ENCODE results near the gene NBAS. TPM values are rescaled to one million over a fixed set of nuclear protein-coding genes. Genes with fewer than 3 reads are reported as not detected.

NBAS gene
- total and polyA plus RNA-seq, 9 of the 15 experiments (the other 6 are each of a cell fraction or from before 2014, with no cell fraction given), result 15.3 to 94.4 (median 69.9) TPM

- TF ChIP-seq, protein P1, sequence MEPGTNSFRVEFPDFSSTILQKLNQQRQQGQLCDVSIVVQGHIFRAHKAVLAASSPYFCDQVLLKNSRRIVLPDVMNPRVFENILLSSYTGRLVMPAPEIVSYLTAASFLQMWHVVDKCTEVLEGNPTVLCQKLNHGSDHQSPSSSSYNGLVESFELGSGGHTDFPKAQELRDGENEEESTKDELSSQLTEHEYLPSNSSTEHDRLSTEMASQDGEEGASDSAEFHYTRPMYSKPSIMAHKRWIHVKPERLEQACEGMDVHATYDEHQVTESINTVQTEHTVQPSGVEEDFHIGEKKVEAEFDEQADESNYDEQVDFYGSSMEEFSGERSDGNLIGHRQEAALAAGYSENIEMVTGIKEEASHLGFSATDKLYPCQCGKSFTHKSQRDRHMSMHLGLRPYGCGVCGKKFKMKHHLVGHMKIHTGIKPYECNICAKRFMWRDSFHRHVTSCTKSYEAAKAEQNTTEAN (CRISPR knock-in tag; IDR thresholded peaks at IDR 0.05), result no peak
- no peak for TF ChIP-seq EHMT2 (IDR thresholded peaks at IDR 0.05)
- no peak for TF ChIP-seq FOS (IDR thresholded peaks at IDR 0.05; ENCODE audit: extremely low read depth, insufficient read length)
- no peak for TF ChIP-seq CBFA2T2 (conservative IDR thresholded peaks at IDR 0.05)
- TF ChIP-seq, protein P2, sequence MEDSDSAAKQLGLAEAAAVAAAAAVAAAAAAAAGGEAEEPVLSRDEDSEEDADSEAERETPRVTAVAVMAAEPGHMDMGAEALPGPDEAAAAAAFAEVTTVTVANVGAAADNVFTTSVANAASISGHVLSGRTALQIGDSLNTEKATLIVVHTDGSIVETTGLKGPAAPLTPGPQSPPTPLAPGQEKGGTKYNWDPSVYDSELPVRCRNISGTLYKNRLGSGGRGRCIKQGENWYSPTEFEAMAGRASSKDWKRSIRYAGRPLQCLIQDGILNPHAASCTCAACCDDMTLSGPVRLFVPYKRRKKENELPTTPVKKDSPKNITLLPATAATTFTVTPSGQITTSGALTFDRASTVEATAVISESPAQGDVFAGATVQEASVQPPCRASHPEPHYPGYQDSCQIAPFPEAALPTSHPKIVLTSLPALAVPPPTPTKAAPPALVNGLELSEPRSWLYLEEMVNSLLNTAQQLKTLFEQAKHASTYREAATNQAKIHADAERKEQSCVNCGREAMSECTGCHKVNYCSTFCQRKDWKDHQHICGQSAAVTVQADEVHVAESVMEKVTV (CRISPR knock-in tag; IDR thresholded peaks at IDR 0.05), result no peak
- no peak for TF ChIP-seq ZBTB34 (CRISPR knock-in tag; IDR thresholded peaks at IDR 0.05)
- no peak for TF ChIP-seq MEF2D (tag; conservative IDR thresholded peaks at IDR 0.05; ENCODE audit: low read depth)
- TF ChIP-seq MCM2 (IDR thresholded peaks at IDR 0.05; ENCODE audit: low read depth), result no peak
- TF ChIP-seq, protein P3, sequence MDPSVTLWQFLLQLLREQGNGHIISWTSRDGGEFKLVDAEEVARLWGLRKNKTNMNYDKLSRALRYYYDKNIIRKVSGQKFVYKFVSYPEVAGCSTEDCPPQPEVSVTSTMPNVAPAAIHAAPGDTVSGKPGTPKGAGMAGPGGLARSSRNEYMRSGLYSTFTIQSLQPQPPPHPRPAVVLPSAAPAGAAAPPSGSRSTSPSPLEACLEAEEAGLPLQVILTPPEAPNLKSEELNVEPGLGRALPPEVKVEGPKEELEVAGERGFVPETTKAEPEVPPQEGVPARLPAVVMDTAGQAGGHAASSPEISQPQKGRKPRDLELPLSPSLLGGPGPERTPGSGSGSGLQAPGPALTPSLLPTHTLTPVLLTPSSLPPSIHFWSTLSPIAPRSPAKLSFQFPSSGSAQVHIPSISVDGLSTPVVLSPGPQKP (CRISPR knock-in tag; IDR thresholded peaks at IDR 0.05), result no peak
- TF ChIP-seq PHF20 (IDR thresholded peaks at IDR 0.05; ENCODE audit: partially characterized antibody), result no peak
- TF ChIP-seq ADNP (tag; IDR thresholded peaks at IDR 0.05), result no peak
- no peak for TF ChIP-seq ZFPM2 (CRISPR knock-in tag; IDR thresholded peaks at IDR 0.05)
- no peak for TF ChIP-seq ESRRB (CRISPR knock-in tag; IDR thresholded peaks at IDR 0.05; ENCODE audit: borderline replicate concordance)
- no peak for TF ChIP-seq SIN3B (IDR thresholded peaks at IDR 0.05; ENCODE audit: low read depth)
- no peak for TF ChIP-seq ZNF57 (CRISPR knock-in tag; IDR thresholded peaks at IDR 0.05)
- TF ChIP-seq HDAC1 (IDR thresholded peaks at IDR 0.05), result no peak; a peak in 1 of 4 replicates
- TF ChIP-seq RBBP5 (IDR thresholded peaks at IDR 0.05; ENCODE audit: borderline replicate concordance, insufficient read depth, low read length, poor library complexity, severe bottlenecking), result no peak
- TF ChIP-seq ZC3H8 (IDR thresholded peaks at IDR 0.05), result no peak
- peak; percentile 53; the same call in 1 of the 2 replicates for TF ChIP-seq CREB1 (IDR thresholded peaks at IDR 0.05)
- TF ChIP-seq CREB1 (CRISPR knock-in tag; IDR thresholded peaks at IDR 0.05), result no peak
- no peak for TF ChIP-seq ELF2 (CRISPR knock-in tag; IDR thresholded peaks at IDR 0.05)
- no peak for TF ChIP-seq BRF2 (IDR thresholded peaks at IDR 0.05; ENCODE audit: borderline replicate concordance, insufficient read depth, insufficient read length)
- no peak for TF ChIP-seq PCBP2 (IDR thresholded peaks at IDR 0.05; ENCODE audit: low read depth, low read length, poor library complexity, severe bottlenecking)
Measured at GRCh38 chr2:15556311-15556930, 4.7 kb downstream of the NBAS start (continued).

Measured in K562 (cell line).